Suprapubic skin (tissue), 4 donors: Measurements from ENCODE around the gene TRIM22.

Experiments
- POLR2A ChIP-seq, 2 donors: fragments of 450-650 bp; IDR thresholded peaks; one replicate each; pipeline ENCODE4 v1.6.1; 2017; ENCODE audit warnings: antibody characterized with exemption in 2 of 2, mild to moderate bottlenecking in 2 of 2, moderate library complexity in 2 of 2
- POLR2AphosphoS5 ChIP-seq, 3 donors: sonication (generic); formaldehyde crosslinking; IDR thresholded peaks; one replicate each; pipeline ENCODE4 v1.6.1; 2017; ENCODE audit warnings: antibody characterized with exemption in 3 of 3
- TF ChIP-seq, protein P1 (sequence below), 2 donors: fragments of 200-600 bp in 1 of 2; fragments of 450-650 bp in 1 of 2; sonication (generic) in 1 of 2; IDR thresholded peaks; one replicate each; pipeline ENCODE4 v1.5.1; 2016 to 2019; ENCODE audit warnings: antibody characterized with exemption in 2 of 2, mild to moderate bottlenecking in 1 of 2, moderate library complexity in 1 of 2

DNA sequence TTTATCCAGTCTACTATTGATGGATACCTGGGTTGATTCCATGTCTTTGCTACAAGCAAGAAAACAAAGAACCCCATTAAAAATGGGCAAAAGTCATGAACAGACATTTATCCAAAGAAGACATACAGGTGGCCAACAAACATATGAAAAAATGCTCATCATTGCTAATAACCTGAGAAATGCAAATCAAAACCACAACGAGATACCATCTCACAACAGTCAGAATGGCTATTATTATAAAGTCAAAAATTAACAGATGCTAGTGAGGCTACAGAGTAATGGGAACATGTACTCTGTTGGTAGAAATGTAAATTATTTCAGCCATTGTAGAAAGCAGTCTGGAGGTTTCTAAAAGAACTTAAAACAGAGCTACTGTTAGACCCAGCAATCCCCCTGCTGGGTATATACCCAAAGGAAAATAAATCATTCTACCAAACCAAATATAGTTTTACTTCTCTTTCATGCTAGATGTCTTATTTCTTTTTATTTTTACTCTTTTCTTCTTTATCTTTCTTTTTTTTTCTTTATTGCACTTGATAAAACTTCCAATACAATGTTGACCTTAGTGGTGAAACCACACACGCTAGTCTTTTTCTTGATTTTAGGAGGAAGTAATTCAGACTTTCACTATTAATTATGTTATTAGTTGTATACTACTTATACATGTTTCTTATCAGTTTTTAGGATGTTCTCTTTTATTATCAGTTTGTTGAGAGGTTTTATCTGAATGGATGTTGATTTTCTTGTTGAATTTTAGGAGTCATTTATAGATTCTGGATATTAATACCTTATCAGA lies 14.3 kb downstream of the TRIM22 start:
- TF ChIP-seq, protein P1, sequence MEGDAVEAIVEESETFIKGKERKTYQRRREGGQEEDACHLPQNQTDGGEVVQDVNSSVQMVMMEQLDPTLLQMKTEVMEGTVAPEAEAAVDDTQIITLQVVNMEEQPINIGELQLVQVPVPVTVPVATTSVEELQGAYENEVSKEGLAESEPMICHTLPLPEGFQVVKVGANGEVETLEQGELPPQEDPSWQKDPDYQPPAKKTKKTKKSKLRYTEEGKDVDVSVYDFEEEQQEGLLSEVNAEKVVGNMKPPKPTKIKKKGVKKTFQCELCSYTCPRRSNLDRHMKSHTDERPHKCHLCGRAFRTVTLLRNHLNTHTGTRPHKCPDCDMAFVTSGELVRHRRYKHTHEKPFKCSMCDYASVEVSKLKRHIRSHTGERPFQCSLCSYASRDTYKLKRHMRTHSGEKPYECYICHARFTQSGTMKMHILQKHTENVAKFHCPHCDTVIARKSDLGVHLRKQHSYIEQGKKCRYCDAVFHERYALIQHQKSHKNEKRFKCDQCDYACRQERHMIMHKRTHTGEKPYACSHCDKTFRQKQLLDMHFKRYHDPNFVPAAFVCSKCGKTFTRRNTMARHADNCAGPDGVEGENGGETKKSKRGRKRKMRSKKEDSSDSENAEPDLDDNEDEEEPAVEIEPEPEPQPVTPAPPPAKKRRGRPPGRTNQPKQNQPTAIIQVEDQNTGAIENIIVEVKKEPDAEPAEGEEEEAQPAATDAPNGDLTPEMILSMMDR (IDR thresholded peaks at IDR 0.05): no peak
- TF ChIP-seq POLR2A (IDR thresholded peaks at IDR 0.05): no peak
- no peak for TF ChIP-seq POLR2AphosphoS5 (IDR thresholded peaks at IDR 0.05)
